DND-41 (cell line): Measurements from ENCODE around the gene HUNK.

Source experiments
- EZH2 ChIP-seq: IDR thresholded peaks from 3 replicates; pipeline ENCODE4 v1.6.1; 2012; ENCODE audit warnings: borderline replicate concordance, low read depth, mild to moderate bottlenecking, moderate library complexity, low read length, inconsistent platforms; ENCODE audit not compliant: severe bottlenecking
- TF ChIP-seq, protein P1 (sequence below): IDR thresholded peaks from 2 replicates; pipeline ENCODE4 v1.5.1; 2012; ENCODE audit warnings: borderline replicate concordance, low read length, moderate library complexity, mild to moderate bottlenecking; ENCODE audit not compliant: poor library complexity, severe bottlenecking; ENCODE audit errors: extremely low read depth

DNA sequence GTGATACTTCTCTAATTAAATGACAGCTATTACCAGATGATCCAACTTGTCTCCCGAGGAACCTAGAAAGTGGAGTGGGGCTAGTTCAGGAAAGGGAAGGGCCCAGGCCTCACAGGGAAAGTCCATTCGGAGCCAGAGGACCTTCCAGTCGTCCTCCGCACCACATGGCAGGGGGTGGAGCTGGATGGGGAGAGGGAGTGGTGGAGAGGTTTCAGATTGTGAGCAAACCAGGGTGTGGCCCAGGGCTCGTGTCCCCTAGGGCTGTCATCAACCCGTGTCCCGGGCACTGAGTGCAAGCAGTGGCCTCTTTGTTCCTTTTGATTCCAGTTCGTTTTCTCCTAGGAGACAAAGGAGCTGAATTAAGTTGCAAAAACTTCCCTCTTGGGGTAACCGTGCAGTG lies 114.9 kb downstream of the HUNK start:
- TF ChIP-seq EZH2, result no peak
- TF ChIP-seq, protein P1, sequence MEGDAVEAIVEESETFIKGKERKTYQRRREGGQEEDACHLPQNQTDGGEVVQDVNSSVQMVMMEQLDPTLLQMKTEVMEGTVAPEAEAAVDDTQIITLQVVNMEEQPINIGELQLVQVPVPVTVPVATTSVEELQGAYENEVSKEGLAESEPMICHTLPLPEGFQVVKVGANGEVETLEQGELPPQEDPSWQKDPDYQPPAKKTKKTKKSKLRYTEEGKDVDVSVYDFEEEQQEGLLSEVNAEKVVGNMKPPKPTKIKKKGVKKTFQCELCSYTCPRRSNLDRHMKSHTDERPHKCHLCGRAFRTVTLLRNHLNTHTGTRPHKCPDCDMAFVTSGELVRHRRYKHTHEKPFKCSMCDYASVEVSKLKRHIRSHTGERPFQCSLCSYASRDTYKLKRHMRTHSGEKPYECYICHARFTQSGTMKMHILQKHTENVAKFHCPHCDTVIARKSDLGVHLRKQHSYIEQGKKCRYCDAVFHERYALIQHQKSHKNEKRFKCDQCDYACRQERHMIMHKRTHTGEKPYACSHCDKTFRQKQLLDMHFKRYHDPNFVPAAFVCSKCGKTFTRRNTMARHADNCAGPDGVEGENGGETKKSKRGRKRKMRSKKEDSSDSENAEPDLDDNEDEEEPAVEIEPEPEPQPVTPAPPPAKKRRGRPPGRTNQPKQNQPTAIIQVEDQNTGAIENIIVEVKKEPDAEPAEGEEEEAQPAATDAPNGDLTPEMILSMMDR, result no peak
